SK-N-SH (cell line): Measurements from ENCODE around the gene GOT1. TPM values are rescaled to one million over a fixed set of nuclear protein-coding genes. Genes with fewer than 3 reads are reported as not detected.

Source experiments
- CTCF ChIA-PET: fragments of 300-600, 350-600 bp; formaldehyde crosslinking; extraction: SDS; loops from one replicate; lab custom pipeline; 2021; lab: Yijun Ruan, JAX
- POLR2A ChIA-PET: fragments of 350-600 bp; sonication (Branson Sonifier 250); formaldehyde crosslinking; extraction: SDS; loops from one replicate; lab custom pipeline; 2020; ENCODE audit warnings: antibody characterized with exemption, inconsistent platforms; lab: Yijun Ruan, JAX
- DNase-seq: peaks from one replicate; pipeline ENCODE4 v3.0.0; 2012
- H2AFZ ChIP-seq: fragments of 200-600 bp; sonication (generic); 2 replicates; pipeline ENCODE4 v1.8.1; 2016; ENCODE audit warnings: antibody characterized with exemption, mild to moderate bottlenecking, low read depth
- H3F3A ChIP-seq: fragments of 200-600 bp; sonication (generic); replicated peaks from 2 replicates; pipeline ENCODE3; 2016; ENCODE audit warnings: antibody characterized with exemption, mild to moderate bottlenecking; ENCODE audit not compliant: insufficient read depth
- H3K27ac ChIP-seq, 2 experiments: fragments of 200-500 bp in 1 of 2; fragments of 200-600 bp in 1 of 2; sonication (Bioruptor generic) in 1 of 2; sonication (generic), shearing (Covaris generic) in 1 of 2; 2 replicates each; pipeline versions ENCODE4 v1.5.1 to v1.6.1; 2014 to 2016; ENCODE audit warnings: low read depth in 2 of 2, inconsistent platforms in 1 of 2, low read length in 1 of 2, mild to moderate bottlenecking in 1 of 2, mixed read lengths in 1 of 2
- H3K27me3 ChIP-seq: fragments of 200-600 bp; sonication (generic), shearing (Covaris generic); 2 replicates; pipeline ENCODE4 v1.6.1; 2016; ENCODE audit warnings: mixed run types; ENCODE audit not compliant: insufficient read depth
- H3K36me3 ChIP-seq, 2 experiments: fragments of 200-500 bp in 1 of 2; fragments of 200-600 bp in 1 of 2; sonication (Bioruptor generic) in 1 of 2; sonication (generic) in 1 of 2; replicated peaks in 1 of 2; 2 replicates each; pipeline versions ENCODE3 to v1.5.1; 2014 to 2016; ENCODE audit warnings: low read length in 1 of 2, mild to moderate bottlenecking in 1 of 2; ENCODE audit not compliant: insufficient read depth in 2 of 2, control insufficient read depth in 1 of 2
- H3K4me1 ChIP-seq, 2 experiments: fragments of 200-500 bp in 1 of 2; fragments of 200-600 bp in 1 of 2; sonication (Bioruptor generic) in 1 of 2; sonication (generic), shearing (Covaris generic) in 1 of 2; 2 replicates each; pipeline versions ENCODE4 v1.5.1 to v1.6.1; 2014 to 2016; ENCODE audit warnings: low read depth in 1 of 2, low read length in 1 of 2, mixed run types in 1 of 2; ENCODE audit not compliant: insufficient read depth in 2 of 2, control insufficient read depth in 1 of 2
- H3K4me2 ChIP-seq: fragments of 200-600 bp; sonication (generic), shearing (Covaris generic); 2 replicates; pipeline ENCODE4 v1.6.1; 2017; ENCODE audit warnings: mixed run types
- H3K4me3 ChIP-seq, 2 experiments: fragments of 200-500 bp in 1 of 2; fragments of 200-600 bp in 1 of 2; sonication (Bioruptor generic) in 1 of 2; sonication (generic), shearing (Covaris generic) in 1 of 2; 2 replicates each; pipeline versions ENCODE4 v1.5.1 to v1.8.1; 2014 to 2016; ENCODE audit warnings: low read depth in 2 of 2, inconsistent platforms in 1 of 2, low read length in 1 of 2, mild to moderate bottlenecking in 1 of 2, mixed read lengths in 1 of 2, moderate library complexity in 1 of 2
- H3K79me2 ChIP-seq: fragments of 200-600 bp; sonication (generic); 2 replicates; pipeline ENCODE4 v1.8.1; 2017; ENCODE audit warnings: mild to moderate bottlenecking; ENCODE audit not compliant: insufficient read depth
- H3K9ac ChIP-seq: fragments of 200-600 bp; sonication (generic); 2 replicates; pipeline ENCODE4 v1.6.1; 2017; ENCODE audit warnings: mixed run types
- H3K9me2 ChIP-seq: fragments of 200-600 bp; sonication (generic); 2 replicates; pipeline ENCODE4 v1.6.1; 2017; ENCODE audit warnings: mixed run types
- H3K9me3 ChIP-seq: fragments of 200-600 bp; sonication (generic); 2 replicates; pipeline ENCODE4 v1.6.1; 2017; ENCODE audit warnings: mixed run types, mild to moderate bottlenecking, moderate library complexity
- H4K20me1 ChIP-seq: fragments of 200-600 bp; sonication (generic); 2 replicates; pipeline ENCODE4 v1.6.1; 2017; ENCODE audit warnings: mild to moderate bottlenecking, mixed run types; ENCODE audit not compliant: insufficient read depth
- EP300 ChIP-seq, 2 experiments: IDR thresholded peaks; 2 replicates each; pipeline versions ENCODE4 v1.4.0 to v1.6.1; 2012; ENCODE audit warnings: borderline replicate concordance in 1 of 2, low read depth in 1 of 2, low read length in 1 of 2
- EZH2phosphoT487 ChIP-seq: fragments of 200-600 bp; sonication (generic); IDR thresholded peaks from 2 replicates; pipeline ENCODE4 v1.6.1; 2017; ENCODE audit warnings: low read depth, mixed run types, mild to moderate bottlenecking, antibody characterized with exemption, moderate library complexity, borderline replicate concordance
- FOSL2 ChIP-seq: IDR thresholded peaks from 2 replicates; pipeline ENCODE4 v1.4.0; 2012; ENCODE audit warnings: low read depth, mild to moderate bottlenecking, moderate library complexity, borderline replicate concordance
- FOXJ3 ChIP-seq: sonication (generic); formaldehyde crosslinking; IDR thresholded peaks from 2 replicates; pipeline ENCODE4 v1.5.1; 2020; ENCODE audit warnings: mild to moderate bottlenecking, missing genetic modification reagents
- GATA2 ChIP-seq: sonication (generic); formaldehyde crosslinking; IDR thresholded peaks from 2 replicates; pipeline ENCODE4 v1.5.0; 2020; ENCODE audit warnings: mild to moderate bottlenecking, missing genetic modification reagents
- MEF2A ChIP-seq: IDR thresholded peaks from 2 replicates; pipeline ENCODE4 v1.4.0; 2012; ENCODE audit warnings: low read depth, borderline replicate concordance
- MXI1 ChIP-seq: IDR thresholded peaks from 2 replicates; pipeline ENCODE4 v1.6.1; 2012; ENCODE audit warnings: mild to moderate bottlenecking, low read depth, low read length, improper control_type of control experiment
- NFIC ChIP-seq: IDR thresholded peaks from 2 replicates; pipeline ENCODE4 v1.4.0; 2012; ENCODE audit warnings: borderline replicate concordance
- NRF1 ChIP-seq: IDR thresholded peaks from 2 replicates; pipeline ENCODE4 v1.6.1; 2012; ENCODE audit warnings: low read depth, mild to moderate bottlenecking, low read length
- POLR2AphosphoS5 ChIP-seq: IDR thresholded peaks from 2 replicates; pipeline ENCODE4 v1.6.1; 2012; ENCODE audit warnings: low read depth, low read length
- RXRA ChIP-seq: IDR thresholded peaks from 2 replicates; pipeline ENCODE4 v1.4.0; 2012; ENCODE audit warnings: low read depth, mild to moderate bottlenecking, borderline replicate concordance
- SIN3A ChIP-seq: IDR thresholded peaks from 2 replicates; pipeline ENCODE4 v1.6.1; 2012; ENCODE audit warnings: low read depth, mild to moderate bottlenecking, low read length, moderate library complexity, borderline replicate concordance
- TCF12 ChIP-seq: IDR thresholded peaks from 2 replicates; pipeline ENCODE4 v1.4.0; 2012
- USF1 ChIP-seq: IDR thresholded peaks from 2 replicates; pipeline ENCODE4 v1.4.0; 2012; ENCODE audit warnings: low read depth, borderline replicate concordance
- USF2 ChIP-seq: fragments of 150-350 bp; IDR thresholded peaks from 2 replicates; pipeline ENCODE4 v1.6.1; 2017; ENCODE audit warnings: antibody characterized with exemption, low read length, low read depth, borderline replicate concordance
- YY1 ChIP-seq: IDR thresholded peaks from 2 replicates; pipeline ENCODE4 v1.4.0; 2012; ENCODE audit warnings: low read depth, mild to moderate bottlenecking
- WGBS: methylation state at CpG from one replicate; pipeline ENCODE4 v1.1.6; 2017; ENCODE audit warnings: low lambda C conversion rate; 5-methylcytosine and 5-hydroxymethylcytosine counted together
- polyA plus RNA-seq, 3 experiments: library from polyadenylated mRNA; depleted of rRNA; stranded (reverse); fragments of >200 nt; gene quantifications; 2 replicates each; pipeline ENCODE4 v1.2.3, GENCODE V29; 2012
- TF ChIP-seq, protein P1 (sequence below): IDR thresholded peaks from 2 replicates; pipeline ENCODE4 v1.6.1; 2012; ENCODE audit warnings: mild to moderate bottlenecking, low read depth, low read length, moderate library complexity

Gene GOT1
- polyA plus RNA-seq, 1 of the 3 experiments (the other 2 are of a cell fraction), result 9.8 TPM

DNA sequence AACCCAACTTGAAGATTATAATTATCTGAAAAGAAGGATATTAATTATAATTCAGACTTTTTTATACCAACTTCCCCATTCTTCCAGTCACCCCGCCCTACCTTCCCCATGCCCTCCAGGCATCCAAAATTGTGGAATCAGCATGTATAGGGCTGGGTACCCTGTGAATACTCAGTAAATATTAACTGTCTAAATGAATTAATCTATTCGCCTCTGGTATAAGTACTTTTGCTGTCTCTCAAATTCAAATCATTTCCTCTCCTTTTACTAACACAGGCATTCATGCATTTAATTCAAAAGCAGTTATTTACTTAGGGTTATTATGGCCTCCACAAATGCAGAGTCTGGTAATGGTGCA lies 26.5 kb upstream of the GOT1 start:
- TF ChIP-seq MEF2A (no peak), RXRA (no peak), SIN3A (no peak), USF1 (no peak), NFIC (no peak), FOSL2 (no peak), YY1 (no peak), USF2 (no peak), EZH2phosphoT487 (no peak), EP300 (IDR thresholded peaks at IDR 0.05; ENCODE audit: borderline replicate concordance in 1 of 2, low read depth in 1 of 2, low read length in 1 of 2) (no peak), MXI1 (no peak), NRF1 (no peak)
- Histone ChIP-seq H2AFZ (no peak overlapping the region), H3K9me2 (no peaks in the 10 kb centered on the region), H3F3A (no peaks in the 10 kb centered on the region), H4K20me1 (no peaks in the 10 kb centered on the region), H3K79me2 (no peaks in the 10 kb centered on the region), H3K4me1 (no peaks in the 10 kb centered on the region), H3K4me2 (no peak overlapping the region), H3K27me3 (peaks cover 39% of the 10 kb centered on the region), H3K4me3 (no peak overlapping the region), H3K36me3 (no peaks in the 10 kb centered on the region), H3K9me3 (no peaks in the 10 kb centered on the region), H3K9ac (no peak overlapping the region), H3K27ac (no peak overlapping the region)
- POLR2A ChIA-PET, result no interaction called here
- WGBS, result 17% methylated on average over 2 of the region's 2 CpGs
- no peak for DNase-seq
- CTCF ChIA-PET, result no interaction called here

GRCh38 chr10:99456207-99456930 lies 25.9 kb upstream of the GOT1 start:
- no peaks in the 10 kb centered on the region for H3K9me3 ChIP-seq
- POLR2A ChIA-PET, result no interaction called here
- no peaks in the 10 kb centered on the region for H3K79me2 ChIP-seq
- no peaks in the 10 kb centered on the region for H3F3A ChIP-seq
- no peaks in the 10 kb centered on the region for H3K4me1 ChIP-seq
- WGBS, result 9% methylated on average over 3 of the region's 3 CpGs
- H2AFZ ChIP-seq, result no peak overlapping the region
- H3K27me3 ChIP-seq, result peaks cover 44% of the 10 kb centered on the region
- no peak overlapping the region for H3K9ac ChIP-seq
- no peak for DNase-seq
- no peak for TF ChIP-seq GATA2 (CRISPR knock-in tag)
- TF ChIP-seq TCF12, result no peak
- TF ChIP-seq FOXJ3 (CRISPR knock-in tag), result no peak
- TF ChIP-seq EP300 (IDR thresholded peaks at IDR 0.05; ENCODE audit: borderline replicate concordance in 1 of 2, low read depth in 1 of 2, low read length in 1 of 2), result no peak
- TF ChIP-seq, protein P1, sequence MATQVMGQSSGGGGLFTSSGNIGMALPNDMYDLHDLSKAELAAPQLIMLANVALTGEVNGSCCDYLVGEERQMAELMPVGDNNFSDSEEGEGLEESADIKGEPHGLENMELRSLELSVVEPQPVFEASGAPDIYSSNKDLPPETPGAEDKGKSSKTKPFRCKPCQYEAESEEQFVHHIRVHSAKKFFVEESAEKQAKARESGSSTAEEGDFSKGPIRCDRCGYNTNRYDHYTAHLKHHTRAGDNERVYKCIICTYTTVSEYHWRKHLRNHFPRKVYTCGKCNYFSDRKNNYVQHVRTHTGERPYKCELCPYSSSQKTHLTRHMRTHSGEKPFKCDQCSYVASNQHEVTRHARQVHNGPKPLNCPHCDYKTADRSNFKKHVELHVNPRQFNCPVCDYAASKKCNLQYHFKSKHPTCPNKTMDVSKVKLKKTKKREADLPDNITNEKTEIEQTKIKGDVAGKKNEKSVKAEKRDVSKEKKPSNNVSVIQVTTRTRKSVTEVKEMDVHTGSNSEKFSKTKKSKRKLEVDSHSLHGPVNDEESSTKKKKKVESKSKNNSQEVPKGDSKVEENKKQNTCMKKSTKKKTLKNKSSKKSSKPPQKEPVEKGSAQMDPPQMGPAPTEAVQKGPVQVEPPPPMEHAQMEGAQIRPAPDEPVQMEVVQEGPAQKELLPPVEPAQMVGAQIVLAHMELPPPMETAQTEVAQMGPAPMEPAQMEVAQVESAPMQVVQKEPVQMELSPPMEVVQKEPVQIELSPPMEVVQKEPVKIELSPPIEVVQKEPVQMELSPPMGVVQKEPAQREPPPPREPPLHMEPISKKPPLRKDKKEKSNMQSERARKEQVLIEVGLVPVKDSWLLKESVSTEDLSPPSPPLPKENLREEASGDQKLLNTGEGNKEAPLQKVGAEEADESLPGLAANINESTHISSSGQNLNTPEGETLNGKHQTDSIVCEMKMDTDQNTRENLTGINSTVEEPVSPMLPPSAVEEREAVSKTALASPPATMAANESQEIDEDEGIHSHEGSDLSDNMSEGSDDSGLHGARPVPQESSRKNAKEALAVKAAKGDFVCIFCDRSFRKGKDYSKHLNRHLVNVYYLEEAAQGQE, result no peak
- TF ChIP-seq EZH2phosphoT487, result no peak
- TF ChIP-seq MXI1, result no peak
- no peak for TF ChIP-seq POLR2AphosphoS5
- no peak overlapping the region for H3K4me3 ChIP-seq
- CTCF ChIA-PET, result no interaction called here
- no peak overlapping the region for H3K4me2 ChIP-seq
- no peaks in the 10 kb centered on the region for H3K36me3 ChIP-seq
- H3K9me2 ChIP-seq, result no peaks in the 10 kb centered on the region
- H4K20me1 ChIP-seq, result no peaks in the 10 kb centered on the region
- H3K27ac ChIP-seq, result no peak overlapping the region
